Keratinocyte (primary cell): Measurements from ENCODE around the gene CRLF3. TPM values are rescaled to one million over a fixed set of nuclear protein-coding genes. Genes with fewer than 3 reads are reported as not detected.

Source experiments
- DNase-seq: peaks from one replicate; pipeline ENCODE4 v3.0.0-alpha.2; 2011; ENCODE audit warnings: low read depth, missing footprints, low spot score
- FAIRE-seq: peaks from 2 replicates; lab custom pipeline; 2011; peaks lifted over from hg19 to GRCh38; lab: Jason Lieb, UNC
- H2AFZ ChIP-seq: 2 replicates; pipeline ENCODE4 v1.6.0; 2012; ENCODE audit warnings: low read length, control low read depth, inconsistent platforms; ENCODE audit not compliant: control insufficient read depth
- H3K27ac ChIP-seq: 2 replicates; pipeline ENCODE4 v1.5.1; 2011; ENCODE audit warnings: low read length; ENCODE audit not compliant: control insufficient read depth, insufficient read depth
- H3K27me3 ChIP-seq: 3 replicates; pipeline ENCODE4 v1.6.0; 2011; ENCODE audit warnings: low read length; ENCODE audit not compliant: control insufficient read depth, insufficient read depth; ENCODE audit errors: extremely low read depth
- H3K36me3 ChIP-seq, 2 experiments: 2 replicates in 1 of 2; 3 replicates in 1 of 2; pipeline ENCODE4 v1.5.1; 2011; ENCODE audit warnings: low read length in 2 of 2, mild to moderate bottlenecking in 1 of 2; ENCODE audit not compliant: control insufficient read depth in 2 of 2, insufficient read depth in 2 of 2; ENCODE audit errors: extremely low read depth in 1 of 2
- H3K4me1 ChIP-seq: 3 replicates; pipeline ENCODE4 v1.5.1; 2011; ENCODE audit warnings: low read length; ENCODE audit not compliant: control insufficient read depth, insufficient read depth; ENCODE audit errors: extremely low read depth
- H3K4me2 ChIP-seq: 3 replicates; pipeline ENCODE4 v1.6.0; 2011; ENCODE audit warnings: low read depth, low read length; ENCODE audit not compliant: control insufficient read depth, insufficient read depth; ENCODE audit errors: extremely low read depth
- H3K4me3 ChIP-seq, 3 experiments: fragments of 200-600 bp in 1 of 3; sonication (generic) in 1 of 3; 2 replicates in 2 of 3; 3 replicates in 1 of 3; pipeline ENCODE4 v1.5.1; 2011 to 2016; ENCODE audit warnings: low read length in 3 of 3, mild to moderate bottlenecking in 3 of 3, control low read depth in 2 of 3, inconsistent platforms in 1 of 3, low read depth in 1 of 3, mixed read lengths in 1 of 3, mixed run types in 1 of 3, moderate library complexity in 1 of 3; ENCODE audit not compliant: control insufficient read depth in 2 of 3, insufficient read depth in 2 of 3; ENCODE audit errors: extremely low read depth in 1 of 3
- H3K79me2 ChIP-seq: 2 replicates; pipeline ENCODE4 v1.6.0; 2012; ENCODE audit warnings: low read length; ENCODE audit not compliant: control insufficient read depth, insufficient read depth
- H3K9ac ChIP-seq: 3 replicates; pipeline ENCODE4 v1.6.0; 2011; ENCODE audit warnings: low read length; ENCODE audit not compliant: control insufficient read depth, insufficient read depth; ENCODE audit errors: extremely low read depth
- H3K9me1 ChIP-seq: 3 replicates; pipeline ENCODE4 v1.6.0; 2011; ENCODE audit warnings: low read length; ENCODE audit not compliant: control insufficient read depth, insufficient read depth; ENCODE audit errors: extremely low read depth
- H3K9me3 ChIP-seq: 2 replicates; pipeline ENCODE4 v1.5.1; 2012; ENCODE audit warnings: low read depth, low read length; ENCODE audit not compliant: control insufficient read depth
- H4K20me1 ChIP-seq: 3 replicates; pipeline ENCODE4 v1.6.0; 2011; ENCODE audit warnings: low read length; ENCODE audit not compliant: control insufficient read depth, insufficient read depth; ENCODE audit errors: extremely low read depth
- CTCF ChIP-seq, 3 experiments: IDR thresholded peaks in 1 of 3; conservative IDR thresholded peaks in 1 of 3; optimal IDR thresholded peaks in 1 of 3; 2 replicates in 2 of 3; 3 replicates in 1 of 3; pipeline versions ENCODE3 to v1.5.1; 2011; ENCODE audit warnings: low read length in 3 of 3, mild to moderate bottlenecking in 3 of 3, moderate library complexity in 2 of 3, control low read depth in 1 of 3, inconsistent platforms in 1 of 3; ENCODE audit not compliant: insufficient read depth in 2 of 3; ENCODE audit errors: extremely low read depth in 1 of 3
- EZH2 ChIP-seq: IDR thresholded peaks from one replicate; pipeline ENCODE4 v1.6.1; 2012; ENCODE audit warnings: inconsistent platforms, mild to moderate bottlenecking, low read length, moderate library complexity
- dilution Hi-C: fragments of 300-500 bp; cut with MboI; formaldehyde crosslinking; loops from one replicate; pipeline ENCODE4 v1.7.0; 2020; ENCODE audit warnings: low sequenced_read_pairs; ENCODE audit not compliant: extremely low pct_ligation_motif_present
- polyA plus RNA-seq, 5 experiments: library from polyadenylated mRNA; depleted of rRNA in 3 of 5; stranded (reverse) in 3 of 5; stranded (forward) in 1 of 5; unstranded in 1 of 5; fragments of >200 nt; gene quantifications; 1 replicate in 1 of 5; 2 replicates in 3 of 5; 3 replicates in 1 of 5; pipeline versions ENCODE4 v1.2.1 to v1.2.3, GENCODE V29; 2011 to 2012; ENCODE audit warnings: missing spikeins in 2 of 5, low read depth in 1 of 5, low replicate concordance in 1 of 5

The CRLF3 gene
- polyA plus RNA-seq, 1 donor (not counting 4 experiments of a cell fraction or from before 2014, with no cell fraction given), result 22.4 TPM

DNA sequence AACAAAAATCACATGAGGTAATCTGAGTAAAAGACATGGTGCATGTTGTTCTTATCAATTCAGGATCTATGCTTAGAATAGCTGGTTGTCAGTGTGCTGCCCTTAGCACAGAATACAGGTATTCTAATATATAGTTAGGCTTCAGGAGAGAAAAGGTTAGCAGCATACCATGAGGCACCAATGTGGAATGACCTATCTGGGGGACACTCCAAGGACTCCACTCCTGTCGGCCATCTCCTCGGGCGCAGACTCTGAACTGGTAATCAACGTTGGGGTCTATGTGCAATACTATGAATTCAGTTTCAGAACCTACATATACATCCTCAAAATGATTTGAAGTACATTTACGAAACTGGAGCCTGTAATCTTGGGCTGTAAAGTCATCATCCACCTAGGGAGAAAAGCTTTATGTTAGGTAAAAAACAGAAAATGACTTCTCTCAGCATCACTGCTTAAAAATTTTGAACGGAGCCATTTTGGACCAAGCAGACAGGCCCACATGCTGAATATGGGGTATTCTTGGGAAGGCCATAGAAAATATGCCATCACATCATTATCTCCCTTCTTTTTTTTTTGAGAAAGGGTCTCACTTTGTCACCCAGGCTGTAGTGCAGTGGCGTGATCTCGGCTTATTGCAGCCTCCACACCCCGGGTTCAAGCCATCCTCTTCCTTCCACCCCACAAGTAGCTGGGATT, 31.1 kb downstream of the CRLF3 start:
- DNase-seq, result no peak
- TF ChIP-seq EZH2, result no peak
- no peak for TF ChIP-seq CTCF (optimal IDR thresholded peaks at IDR 0.05 in 1 of 3, IDR thresholded peaks at IDR 0.05 in 1 of 3, conservative IDR thresholded peaks at IDR 0.05 in 1 of 3; ENCODE audit: extremely low read depth in 1 of 3, insufficient read depth in 2 of 3, low read length in 3 of 3)
- Histone ChIP-seq H3K79me2 (no peaks in the 10 kb centered on the region), H3K9me3 (no peaks in the 10 kb centered on the region), H3K9ac (no peak overlapping the region), H3K27me3 (no peaks in the 10 kb centered on the region), H3K4me1 (peaks cover 7% of the 10 kb centered on the region), H3K4me3 (no peak overlapping the region), H3K27ac (no peak overlapping the region), H4K20me1 (no peaks in the 10 kb centered on the region), H3K36me3 (peaks cover 9 to 13% of the 10 kb centered on the region in 2 experiments), H3K4me2 (no peak overlapping the region), H3K9me1 (no peaks in the 10 kb centered on the region), H2AFZ (no peak overlapping the region)
- dilution Hi-C loops, result no loop called here
- no peak for FAIRE-seq

GRCh38 chr17:30790279-30790678, 34.2 kb downstream of the CRLF3 start:
- H3K36me3 ChIP-seq, result peaks cover 8 to 13% of the 10 kb centered on the region in 2 experiments
- H3K4me2 ChIP-seq, result no peak overlapping the region
- H3K4me1 ChIP-seq, result peaks cover 7% of the 10 kb centered on the region
- dilution Hi-C loops, result no loop called here
- H3K9me3 ChIP-seq, result no peaks in the 10 kb centered on the region
- H3K9me1 ChIP-seq, result no peaks in the 10 kb centered on the region
- TF ChIP-seq CTCF (optimal IDR thresholded peaks at IDR 0.05 in 1 of 3, IDR thresholded peaks at IDR 0.05 in 1 of 3, conservative IDR thresholded peaks at IDR 0.05 in 1 of 3; ENCODE audit: extremely low read depth in 1 of 3, insufficient read depth in 2 of 3, low read length in 3 of 3), result no peak
- TF ChIP-seq EZH2, result no peak
- no peaks in the 10 kb centered on the region for H3K27me3 ChIP-seq
- DNase-seq (no peak), FAIRE-seq (no peak)
- H3K79me2 ChIP-seq, result no peaks in the 10 kb centered on the region
- no peak overlapping the region for H3K9ac ChIP-seq
- no peaks in the 10 kb centered on the region for H4K20me1 ChIP-seq
- H3K4me3 ChIP-seq, result no peak overlapping the region
- H3K27ac ChIP-seq, result no peak overlapping the region
- H2AFZ ChIP-seq, result no peak overlapping the region
